Measurements from ENCODE around the gene PUM1.
"Not testable (repeated sequence)": the region's sequence is repeated elsewhere in the genome, so short reads cannot be mapped to it uniquely, and the experiment has no call there.

The PUM1 gene

GRCh38 chr1:31065310-31066217 is at the start of gene PUM1:
Gene PUM1, minus strand, starts transcription at chr1:31065717. Its CDS starts 6,151 bp downstream, at chr1:31059566.
- DNase-seq (ENCODE audit: low spot score), result peak; percentile 94

GRCh38 chr1:31112266-31112935 is 46.9 kb upstream of the PUM1 start:
- DNase-seq (ENCODE audit: low spot score), result no peak

- DNase-seq (ENCODE audit: low spot score), result no peak
These were observed 45.9 kb upstream of the PUM1 start for GRCh38 chr1:31111290-31111951.

GRCh38 chr1:31110846-31111245 is 45.3 kb upstream of the PUM1 start:
- no peak for DNase-seq (ENCODE audit: low spot score)

DNA sequence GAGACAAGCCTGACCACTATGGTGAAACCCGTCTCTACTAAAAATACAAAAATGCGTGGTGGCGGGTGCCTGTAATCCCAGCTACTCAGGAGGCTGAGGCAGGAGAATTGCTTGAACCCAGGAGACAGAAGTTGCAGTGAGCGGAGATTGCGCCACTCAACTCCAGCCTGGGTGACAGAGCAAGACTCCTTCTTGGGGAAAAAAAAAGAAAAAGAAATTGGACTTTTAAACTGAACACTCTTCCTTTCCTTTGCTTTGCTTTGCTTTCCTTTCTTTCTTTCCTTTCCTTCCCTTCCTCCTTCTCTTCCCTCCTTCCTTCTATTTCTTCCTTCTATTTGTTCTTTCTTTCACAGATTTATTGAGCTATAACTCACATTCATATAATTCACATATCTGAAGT is 43.3 kb upstream of the PUM1 start:
- DNase-seq (ENCODE audit: low spot score), result no peak

DNA sequence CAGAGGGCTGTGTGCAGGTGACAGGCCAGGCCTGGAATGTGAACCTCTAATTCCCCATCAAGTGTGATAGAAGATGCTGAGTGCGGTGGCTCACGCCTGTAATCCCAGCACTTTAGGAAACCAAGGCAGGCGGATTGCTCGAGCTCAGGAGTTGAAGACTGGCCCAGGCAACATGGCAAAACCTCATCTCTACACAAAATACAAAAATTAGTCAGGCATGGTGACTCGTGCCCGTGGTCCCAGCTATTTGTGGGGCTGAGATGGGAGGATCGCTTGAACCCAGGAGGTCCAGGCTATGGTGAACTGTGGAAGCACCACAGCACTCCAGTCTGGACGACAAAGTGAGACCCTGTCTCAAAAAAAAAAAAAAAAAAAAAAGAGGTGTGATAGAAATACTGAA is 40.1 kb upstream of the PUM1 start:
- no peak for DNase-seq (ENCODE audit: low spot score)

GRCh38 chr1:31102501-31102950 is 37.0 kb upstream of the PUM1 start:
- DNase-seq (ENCODE audit: low spot score), result no peak

- no peak for DNase-seq (ENCODE audit: low spot score)
These were observed 35.6 kb upstream of the PUM1 start for GRCh38 chr1:31101147-31101502.

DNA sequence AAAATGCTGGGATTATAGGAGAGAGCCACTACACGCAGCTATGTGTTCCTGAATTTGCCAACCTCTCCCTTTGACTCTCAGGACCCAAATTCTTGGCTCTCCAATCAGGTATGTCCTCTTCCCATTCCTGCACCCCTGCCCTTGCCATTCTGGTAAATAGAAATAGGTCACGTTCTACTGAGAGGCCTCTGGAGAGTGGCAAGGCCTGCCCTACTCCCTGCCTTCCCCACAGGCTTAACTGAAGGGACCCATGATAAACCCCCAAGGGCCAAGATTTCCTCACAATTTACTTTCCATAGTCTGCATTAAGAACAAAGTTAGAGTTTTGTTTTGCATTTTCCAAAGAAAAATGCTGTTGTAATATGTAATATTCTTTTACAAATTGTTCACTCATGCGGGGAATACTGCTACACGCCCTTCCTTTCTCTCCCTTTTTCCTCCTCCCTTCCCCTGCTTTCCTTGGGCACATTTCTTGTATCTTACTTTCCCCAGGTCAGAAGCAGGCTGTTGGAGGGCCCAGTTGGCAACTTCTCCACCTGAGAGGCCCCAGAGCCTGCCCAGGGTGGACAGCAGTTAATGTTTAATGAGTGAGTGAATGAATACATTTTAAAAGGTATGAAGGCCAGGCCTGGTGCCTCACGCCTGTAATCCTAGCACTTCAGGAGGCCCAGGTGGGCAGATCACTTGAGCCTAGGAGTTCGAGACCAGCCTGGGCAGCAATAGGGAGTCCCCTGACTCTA is 33.9 kb upstream of the PUM1 start:
- no peak for DNase-seq (ENCODE audit: low spot score)

DNA sequence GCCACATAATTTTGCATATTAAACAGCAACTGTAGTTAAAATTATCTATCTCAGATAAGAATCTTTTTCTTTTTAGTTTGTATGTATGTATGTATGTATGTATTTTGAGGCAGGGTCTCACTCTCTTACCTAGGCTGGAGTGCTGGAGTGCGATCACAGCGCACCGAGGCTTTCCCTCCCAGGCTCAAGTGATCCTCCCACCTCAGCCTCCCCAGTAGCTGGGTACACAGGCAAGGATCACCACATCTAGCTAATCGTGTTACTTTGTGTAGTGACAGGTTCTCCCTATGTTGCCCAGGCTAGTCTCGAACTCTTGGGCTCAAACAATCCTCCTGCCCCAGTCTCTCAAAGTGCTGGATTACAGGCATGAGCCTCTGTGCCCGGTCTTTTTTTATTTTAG is 30.5 kb upstream of the PUM1 start:
- no peak for DNase-seq (ENCODE audit: low spot score)

DNA sequence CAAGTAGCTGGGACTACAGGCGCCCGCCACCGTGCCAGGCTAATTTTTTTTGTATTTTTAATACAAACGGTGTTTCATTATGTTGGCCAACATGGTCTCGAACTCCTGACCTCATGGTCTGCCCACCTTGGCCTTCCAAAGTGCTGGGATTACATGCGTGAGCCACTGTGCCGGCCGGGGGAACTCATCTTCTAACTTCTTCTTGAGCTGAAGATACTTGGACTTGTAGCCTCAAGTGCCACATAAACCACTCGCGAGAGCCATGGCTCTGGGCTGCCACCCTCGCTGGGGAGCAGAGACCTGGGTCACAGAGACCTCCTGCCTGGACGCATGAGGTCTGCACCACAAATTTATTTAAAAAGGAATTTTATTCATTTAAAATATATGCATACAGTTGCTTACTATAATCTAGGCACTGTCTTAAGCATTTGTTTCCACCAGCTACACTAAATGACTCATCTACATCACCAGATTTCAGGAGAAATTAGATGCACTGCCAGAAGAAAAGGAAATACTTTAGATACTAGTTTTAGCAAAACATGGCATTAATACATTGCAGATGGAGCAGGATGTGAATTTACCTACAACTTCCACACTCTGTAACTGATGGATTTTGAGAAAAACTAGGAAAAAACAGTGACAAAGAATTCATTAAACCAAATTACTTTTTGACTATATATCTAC is 29.9 kb upstream of the PUM1 start:
- DNase-seq (ENCODE audit: low spot score), result no peak

DNA sequence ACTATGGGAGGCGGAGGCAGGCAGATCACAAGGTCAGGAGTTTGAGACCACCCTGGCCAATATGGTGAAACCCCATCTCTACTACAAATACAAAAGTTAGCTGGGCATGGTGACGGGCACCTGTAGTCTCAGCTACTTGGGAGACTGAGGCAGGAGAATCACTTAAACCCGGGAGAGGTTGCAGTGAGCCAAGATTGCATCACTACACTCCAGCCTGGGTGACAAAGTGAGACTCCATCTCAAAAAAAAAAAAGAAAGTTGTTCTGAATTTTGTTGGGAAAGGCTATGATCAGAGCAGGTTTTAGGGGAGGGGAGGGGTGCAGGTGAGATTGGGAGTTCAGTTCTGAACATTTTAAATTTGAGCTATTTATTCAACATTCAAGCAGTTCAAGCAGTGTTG is 22.6 kb upstream of the PUM1 start:
- DNase-seq (ENCODE audit: low spot score), result not testable (repeated sequence)

GRCh38 chr1:31084782-31085569 is 19.5 kb upstream of the PUM1 start:
- DNase-seq (ENCODE audit: low spot score), result no peak

DNA sequence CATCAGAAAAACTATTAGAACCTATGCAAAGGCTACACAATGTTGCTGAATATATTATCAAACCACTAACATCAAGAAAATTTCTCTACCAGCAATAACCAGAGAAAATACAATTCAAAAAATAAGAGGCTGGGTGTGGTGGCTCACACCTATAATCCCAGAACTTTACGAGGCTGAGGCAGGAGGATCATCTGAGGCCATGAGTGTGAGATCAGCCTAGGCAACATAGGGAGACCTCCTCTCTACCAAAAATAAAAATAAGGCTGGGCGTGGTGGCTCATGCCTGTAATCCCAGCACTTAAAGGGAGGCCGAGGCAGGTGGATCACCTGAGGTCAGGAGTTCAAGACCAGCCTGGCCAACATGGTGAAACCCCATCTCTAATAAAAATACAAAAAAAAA is 16.9 kb upstream of the PUM1 start:
- DNase-seq (ENCODE audit: low spot score), result no peak

GRCh38 chr1:31073044-31073443 is 7.5 kb upstream of the PUM1 start:
- no peak for DNase-seq (ENCODE audit: low spot score)

DNA sequence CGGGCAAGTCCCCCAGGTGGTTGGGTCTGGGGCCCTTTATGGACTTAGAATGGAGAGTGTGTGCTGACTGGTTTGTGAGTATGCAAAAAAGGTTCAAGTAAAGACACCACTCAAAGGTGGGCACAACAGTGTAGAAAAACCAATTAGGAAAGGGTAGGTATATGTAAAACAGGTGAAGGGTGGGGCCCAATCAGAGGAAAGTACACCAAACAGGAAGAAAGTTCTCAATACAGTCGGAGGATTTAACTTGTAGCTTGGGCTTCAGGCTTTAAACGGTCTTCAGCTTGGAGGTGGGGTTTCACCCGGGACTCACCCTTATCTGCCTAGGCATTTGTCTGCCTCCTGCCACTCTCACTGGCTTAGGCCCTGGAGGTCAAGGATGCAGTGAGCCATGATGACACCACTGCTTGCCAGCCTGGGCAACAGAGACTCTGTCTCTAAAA is 6.8 kb upstream of the PUM1 start:
- DNase-seq (ENCODE audit: low spot score), result no peak

GRCh38 chr1:31069392-31069791 is 3.9 kb upstream of the PUM1 start:
- no peak for DNase-seq (ENCODE audit: low spot score)

DNA sequence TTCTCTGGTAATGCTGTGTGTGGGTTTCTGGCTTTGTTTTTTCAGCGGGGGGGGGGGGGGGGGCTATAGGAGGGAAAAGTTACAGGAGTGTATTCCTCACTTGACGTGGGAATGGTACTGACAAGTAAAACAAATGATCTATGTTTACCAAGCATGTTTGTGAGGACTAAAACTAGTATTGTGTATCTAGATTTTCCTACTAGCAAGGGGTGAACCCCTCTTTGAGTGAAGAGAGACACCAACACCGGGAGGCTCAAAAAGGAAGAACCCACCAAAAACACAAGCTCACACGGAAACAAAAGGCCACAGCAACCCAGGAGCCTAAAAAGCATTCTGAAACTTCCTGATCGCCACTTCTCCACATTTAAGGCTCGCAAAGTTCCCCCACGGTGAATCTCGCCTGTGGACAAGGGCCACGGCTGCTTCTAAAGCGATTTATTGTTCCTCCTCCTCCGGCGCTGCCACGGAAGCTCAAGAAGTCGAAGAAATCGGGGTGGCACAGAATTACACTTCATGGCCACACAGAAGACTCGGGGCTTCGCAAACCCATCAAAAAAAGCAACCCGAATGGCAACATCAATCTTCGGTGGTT is 703 bp downstream of the PUM1 start:
- peak; percentile 47 for DNase-seq (ENCODE audit: low spot score)

- peak; percentile 21 for DNase-seq (ENCODE audit: low spot score)
These were observed 1.3 kb downstream of the PUM1 start for GRCh38 chr1:31064111-31064717.

- no peak for DNase-seq (ENCODE audit: low spot score)
These were observed 1.9 kb downstream of the PUM1 start for GRCh38 chr1:31063631-31064030.

Measured in putamen (tissue), 1 donor.